Heart right ventricle (tissue), 16 donors: ENCODE results near the gene DNAJB2. TPM values are rescaled to one million over a fixed set of nuclear protein-coding genes. Genes with fewer than 3 reads are reported as not detected.

Source experiments
- ATAC-seq, 8 donors: fragments of 200-7000 bp; cut with Tn5 transposase; one replicate each; pipeline ENCODE4 v1.9.1; 2020; ENCODE audit warnings: mild to moderate bottlenecking in 8 of 8, moderate library complexity in 8 of 8, moderate number of reproducible peaks in 1 of 8
- DNase-seq, 2 donors: peaks; one replicate each; pipeline ENCODE4 v3.0.0-alpha.2; 2020
- H3K27ac ChIP-seq, 10 donors: fragments of 200-600 bp; sonication (generic) in 2 of 10; one replicate each; pipeline versions ENCODE4 v1.5.0 to v1.8.0; 2020 to 2022; ENCODE audit warnings: mild to moderate bottlenecking in 3 of 10
- H3K27me3 ChIP-seq, 7 donors: fragments of 200-600 bp; one replicate each; pipeline ENCODE4 v1.8.0; 2021 to 2022; ENCODE audit warnings: mild to moderate bottlenecking in 2 of 7
- H3K36me3 ChIP-seq, 9 donors: fragments of 200-600 bp; sonication (generic) in 1 of 9; one replicate each; pipeline versions ENCODE4 v1.5.0 to v1.8.0; 2020 to 2022; ENCODE audit warnings: mild to moderate bottlenecking in 2 of 9
- H3K4me1 ChIP-seq, 9 donors: fragments of 200-600 bp; sonication (generic) in 1 of 9; one replicate each; pipeline versions ENCODE4 v1.5.0 to v1.8.0; 2020 to 2022; ENCODE audit warnings: mild to moderate bottlenecking in 4 of 9
- H3K4me3 ChIP-seq, 10 donors: fragments of 200-600 bp; sonication (generic) in 2 of 10; one replicate each; pipeline versions ENCODE4 v1.5.0 to v1.8.0; 2020 to 2022; ENCODE audit warnings: mild to moderate bottlenecking in 7 of 10, moderate library complexity in 2 of 10
- H3K9me3 ChIP-seq, 11 donors: fragments of 200-600 bp in 10 of 11; sonication (generic) in 2 of 11; one replicate each; pipeline versions ENCODE4 v1.5.0 to v1.8.0; 2013 to 2022; ENCODE audit warnings: mild to moderate bottlenecking in 2 of 11, control low read depth in 1 of 11, moderate library complexity in 1 of 11
- WGBS, 2 donors: extraction: QIAGEN DNeasy Blood & Tissue Kit; methylation state at CpG; one replicate each; pipeline ENCODE4 v1.1.7; 2013; ENCODE audit warnings: inconsistent platforms in 1 of 2; 5-methylcytosine and 5-hydroxymethylcytosine counted together
- intact Hi-C, 10 donors: fragments of 100-400 bp; cut with DNase I; formaldehyde crosslinking; loops; one replicate each; pipeline versions ENCODE4 v1.11.1 to v1.14.2; 2022
- polyA plus RNA-seq, 2 donors: library from polyadenylated mRNA; stranded (reverse); fragments of 200-250 nt; gene quantifications; one replicate each; pipeline ENCODE4 v1.2.3, GENCODE V29; 2013
- total RNA-seq, 10 donors: library from RNA; stranded (reverse); fragmentation: NEBNext Ultra II Directional in 3 of 10; extraction: Animal tissue kit (Norgen Biotek cat#: 25700) in 3 of 10; gene quantifications; one replicate each; pipeline versions ENCODE4 v1.2.1 to v1.2.4, GENCODE V29; 2021 to 2023
- TF ChIP-seq, protein P1 (sequence below), 9 donors: fragments of 200-600 bp; sonication (generic) in 2 of 9; IDR thresholded peaks; one replicate each; pipeline versions ENCODE4 v1.5.0 to v1.8.0; 2021 to 2022; ENCODE audit warnings: antibody characterized with exemption in 9 of 9, mild to moderate bottlenecking in 5 of 9, moderate library complexity in 1 of 9
- donor health status: Arrhythmogenic right ventricular cardiomyopathy.
- donor health status: ischemic (EF 13 %, LVEDD 7.1; RV severe dilation, severe dysfunction).
- donor health status: healthy with polysubstance abuse.
- donor health status: DM: no; HTN: yes; CAD: no.
- donor health status: DM: no; HTN: no; CAD: no.
- donor health status: ischemic (EF 25% LVEDD 6.9; RV normal size, moderate dysfunction).
- donor health status: ischemic (EF 25% LVEDD 5.7; RV mildly dilated, moderate dysfunction).
- donor health status: healthy.
- donor health status: DM: yes; HTN: yes; CAD: no.
- donor health status: Ischemic cardiomyopathy.
- donor health status: ischemic (EF 35%, LVEDD 5.7; RV mildly dilated, moderate dysfunction).
- donor health status: nonischemic (EF 11% LVEDD 7.7; RV severe dilation, severe dysfunction).
- donor health status: DM: yes; HTN: yes; CAD: no.
- donor health status: PGD.
- donor health status: ischemic (EF 29% LVEDD 5.4; RV normal size, mild dysfunction).
- donor health status: nonischemic (EF 23%, LVEDD 6.1; RV moderate dilation, normal function).

The DNAJB2 gene
- total and polyA plus RNA-seq, 12 donors: 55.6 to 148 (median 83.1) TPM

DNA sequence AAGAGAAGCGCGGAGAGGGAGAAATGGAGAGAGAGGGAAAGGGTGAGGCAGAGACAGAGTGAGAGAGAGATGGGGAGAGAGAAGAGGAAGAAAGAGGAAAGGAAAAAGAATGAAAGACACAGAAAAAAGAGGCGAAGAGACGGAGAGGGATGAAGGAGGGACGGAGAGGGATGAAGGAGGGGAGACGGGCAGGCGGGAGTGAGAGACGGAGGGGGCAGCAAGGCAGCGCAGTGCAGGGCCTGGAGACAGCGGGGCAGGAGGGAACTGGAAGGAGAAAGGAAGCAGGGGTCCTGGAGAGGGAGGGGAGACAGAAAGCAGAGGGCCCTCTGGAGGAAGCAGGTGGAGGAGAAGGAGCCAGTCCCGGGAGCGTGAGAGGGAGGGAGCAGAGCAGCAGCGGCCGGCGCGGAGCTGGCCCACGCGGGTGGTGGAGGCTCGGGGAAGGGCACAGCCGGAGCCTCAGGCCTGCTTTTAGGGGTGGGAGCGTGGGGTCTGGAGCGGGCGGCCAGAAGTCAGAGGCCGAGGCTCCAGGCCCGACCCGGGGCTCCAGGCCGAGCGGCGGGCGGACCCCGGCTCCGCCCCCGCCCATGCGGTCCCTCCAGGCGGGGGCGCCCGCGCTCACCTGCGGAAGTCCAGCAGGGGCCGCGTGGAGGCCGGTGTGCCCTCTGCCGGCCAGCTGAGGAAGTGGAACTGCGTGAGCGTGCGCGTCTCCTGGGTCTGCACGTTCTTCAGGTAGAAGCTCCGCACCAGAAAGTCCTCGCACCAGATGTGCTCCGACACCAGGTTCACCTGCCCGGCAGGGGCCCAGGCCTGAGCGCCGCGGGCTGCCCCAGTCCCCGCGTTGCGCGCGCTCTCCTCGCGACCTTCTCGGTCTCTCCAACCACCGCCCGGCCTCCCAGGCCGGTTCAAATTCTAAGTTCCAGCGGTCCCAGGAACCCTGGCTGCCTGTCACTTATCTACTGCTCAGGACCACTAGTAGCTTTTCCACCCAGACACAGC is 15.5 kb downstream of the DNAJB2 start:
- 6 to 8% methylated on average over 59 to 67 of the region's 67 CpGs for WGBS, 2 donors
- Histone ChIP-seq H3K27ac (peak overlapping the region; percentile 8 to 90 (median 82)), H3K36me3 (no peaks in the 10 kb centered on the region), H3K27me3 (peaks cover 0 to 13% (median 8%) of the 10 kb centered on the region in 7 donors), H3K4me1 (peaks cover 3 to 24% (median 12%) of the 10 kb centered on the region in 9 donors), H3K9me3 (no peaks in the 10 kb centered on the region), H3K4me3 (peak overlapping the region; percentile 43 to 67 (median 62))
- DNase-seq (peak; percentile 81 to 90), ATAC-seq (peak; percentile 86 to 92 (median 89))
- TF ChIP-seq, protein P1, sequence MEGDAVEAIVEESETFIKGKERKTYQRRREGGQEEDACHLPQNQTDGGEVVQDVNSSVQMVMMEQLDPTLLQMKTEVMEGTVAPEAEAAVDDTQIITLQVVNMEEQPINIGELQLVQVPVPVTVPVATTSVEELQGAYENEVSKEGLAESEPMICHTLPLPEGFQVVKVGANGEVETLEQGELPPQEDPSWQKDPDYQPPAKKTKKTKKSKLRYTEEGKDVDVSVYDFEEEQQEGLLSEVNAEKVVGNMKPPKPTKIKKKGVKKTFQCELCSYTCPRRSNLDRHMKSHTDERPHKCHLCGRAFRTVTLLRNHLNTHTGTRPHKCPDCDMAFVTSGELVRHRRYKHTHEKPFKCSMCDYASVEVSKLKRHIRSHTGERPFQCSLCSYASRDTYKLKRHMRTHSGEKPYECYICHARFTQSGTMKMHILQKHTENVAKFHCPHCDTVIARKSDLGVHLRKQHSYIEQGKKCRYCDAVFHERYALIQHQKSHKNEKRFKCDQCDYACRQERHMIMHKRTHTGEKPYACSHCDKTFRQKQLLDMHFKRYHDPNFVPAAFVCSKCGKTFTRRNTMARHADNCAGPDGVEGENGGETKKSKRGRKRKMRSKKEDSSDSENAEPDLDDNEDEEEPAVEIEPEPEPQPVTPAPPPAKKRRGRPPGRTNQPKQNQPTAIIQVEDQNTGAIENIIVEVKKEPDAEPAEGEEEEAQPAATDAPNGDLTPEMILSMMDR (IDR thresholded peaks at IDR 0.05): peak; percentile 99 to 100 (median 99)
- intact Hi-C loops: loop anchor here (1.0 to 10.0 kb wide), 16 partner anchors 15 to 240 kb away; partner anchors contain the start of genes NHEJ1 (in 4 of the 10), CNPPD1 (in 3 of the 10), DNAJB2 (in 3 of the 10) and RETREG2 (in 3 of the 10)

DNA sequence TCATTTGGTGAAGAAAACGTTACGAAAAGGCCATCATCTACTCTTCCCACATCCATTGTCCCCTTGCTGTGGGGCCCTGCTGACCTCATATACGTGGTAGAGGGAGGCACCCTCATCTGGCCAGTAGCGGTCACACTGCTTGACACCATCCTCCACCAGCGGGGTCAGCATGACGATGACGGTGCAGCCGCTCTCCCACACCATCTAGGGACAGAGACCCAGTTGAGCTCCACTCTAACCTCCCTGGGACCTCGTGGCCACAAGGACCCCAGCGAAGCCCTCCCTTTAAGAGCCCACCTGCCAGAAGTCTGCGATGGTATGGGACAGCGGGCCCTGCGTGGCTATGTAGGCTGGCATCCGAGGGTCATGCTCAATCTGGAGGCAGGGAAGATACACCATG is 17.0 kb downstream of the DNAJB2 start:
- Histone ChIP-seq H3K4me3 (no peak overlapping the region), H3K9me3 (no peaks in the 10 kb centered on the region), H3K27ac (no peak overlapping the region), H3K4me1 (peaks cover 3 to 21% (median 12%) of the 10 kb centered on the region in 9 donors), H3K27me3 (peaks cover 0 to 28% (median 11%) of the 10 kb centered on the region in 7 donors), H3K36me3 (no peaks in the 10 kb centered on the region)
- ATAC-seq (no peak), DNase-seq (no peak)
- intact Hi-C loops: loop anchor here in 6 of 10 donors (2.0 to 10.0 kb wide), 5 partner anchors 69 to 241 kb away; partner anchors contain the start of genes ANKZF1 (in 2 of the 6) and ATG9A (in 2 of the 6)
- TF ChIP-seq, protein P1 (IDR thresholded peaks at IDR 0.05): no peak
- WGBS, 2 donors: 81 to 85% methylated on average over 14 of the region's 14 CpGs

DNA sequence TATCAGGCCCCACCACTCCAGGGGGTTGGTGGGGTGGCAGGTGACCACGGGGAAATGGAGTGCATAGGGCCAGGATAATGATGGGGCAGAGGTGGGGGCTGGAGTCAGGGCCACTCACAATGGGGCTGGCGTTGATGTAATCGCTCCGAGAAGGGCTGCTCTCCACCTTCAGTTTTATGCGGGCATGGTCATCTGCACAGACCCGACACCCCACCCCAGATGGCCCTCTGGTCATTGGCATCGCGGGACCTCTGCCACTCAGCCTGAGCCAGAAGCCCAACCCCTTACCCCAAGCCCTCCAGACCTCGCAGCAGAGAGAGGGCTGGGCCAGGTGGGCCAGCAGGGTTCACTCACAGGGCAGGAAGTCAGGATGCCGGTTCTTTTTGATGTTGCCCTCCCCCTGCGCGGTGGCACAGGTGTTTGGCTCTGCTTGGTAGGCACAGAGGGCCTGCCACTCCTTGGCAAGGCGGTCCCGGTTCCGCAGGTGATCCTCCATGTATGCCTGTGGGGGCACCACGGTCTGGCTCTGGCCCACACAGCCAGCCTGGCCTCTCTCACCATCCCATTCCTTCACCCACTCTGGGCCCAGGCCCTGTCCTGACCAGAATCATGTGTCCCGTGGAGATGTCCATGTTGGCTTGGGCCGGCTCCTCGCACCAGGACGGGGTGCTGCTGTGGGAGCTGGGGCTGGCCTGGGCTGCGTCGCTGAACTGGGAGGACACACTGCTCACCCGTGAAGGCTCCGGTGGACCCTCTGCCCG is 17.6 kb downstream of the DNAJB2 start:
- peaks cover 0 to 33% (median 16%) of the 10 kb centered on the region in 7 donors for H3K27me3 ChIP-seq
- no peak overlapping the region for H3K27ac ChIP-seq
- no peak for DNase-seq
- H3K4me3 ChIP-seq: no peak overlapping the region
- intact Hi-C loops: loop anchor here in 6 of 10 donors (2.0 to 10.0 kb wide), 5 partner anchors 70 to 242 kb away; partner anchors contain the start of genes ANKZF1 (in 2 of the 6) and ATG9A (in 2 of the 6)
- no peak for ATAC-seq
- no peaks in the 10 kb centered on the region for H3K9me3 ChIP-seq
- peaks cover 3 to 21% (median 12%) of the 10 kb centered on the region in 9 donors for H3K4me1 ChIP-seq
- no peaks in the 10 kb centered on the region for H3K36me3 ChIP-seq
- 87 to 92% methylated on average over 25 of the region's 25 CpGs for WGBS, 2 donors
- TF ChIP-seq, protein P1 (IDR thresholded peaks at IDR 0.05): no peak
